ENCODE data around the gene CDY2A.
"Not testable (repeated sequence)": the region's sequence is repeated elsewhere in the genome, so short reads cannot be mapped to it uniquely, and the experiment has no call there.

Gene CDY2A, protein sequence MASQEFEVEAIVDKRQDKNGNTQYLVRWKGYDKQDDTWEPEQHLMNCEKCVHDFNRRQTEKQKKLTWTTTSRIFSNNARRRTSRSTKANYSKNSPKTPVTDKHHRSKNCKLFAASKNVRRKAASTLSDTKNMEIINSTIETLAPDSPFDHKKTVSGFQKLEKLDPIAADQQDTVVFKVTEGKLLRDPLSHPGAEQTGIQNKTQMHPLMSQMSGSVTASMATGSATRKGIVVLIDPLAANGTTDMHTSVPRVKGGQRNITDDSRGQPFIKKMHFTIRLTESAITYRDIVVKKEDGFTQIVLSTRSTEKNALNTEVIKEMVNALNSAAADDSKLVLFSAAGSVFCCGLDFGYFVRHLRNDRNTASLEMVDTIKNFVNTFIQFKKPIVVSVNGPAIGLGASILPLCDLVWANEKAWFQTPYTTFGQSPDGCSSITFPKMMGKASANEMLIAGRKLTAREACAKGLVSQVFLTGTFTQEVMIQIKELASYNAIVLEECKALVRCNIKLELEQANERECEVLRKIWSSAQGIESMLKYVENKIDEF

DNA sequence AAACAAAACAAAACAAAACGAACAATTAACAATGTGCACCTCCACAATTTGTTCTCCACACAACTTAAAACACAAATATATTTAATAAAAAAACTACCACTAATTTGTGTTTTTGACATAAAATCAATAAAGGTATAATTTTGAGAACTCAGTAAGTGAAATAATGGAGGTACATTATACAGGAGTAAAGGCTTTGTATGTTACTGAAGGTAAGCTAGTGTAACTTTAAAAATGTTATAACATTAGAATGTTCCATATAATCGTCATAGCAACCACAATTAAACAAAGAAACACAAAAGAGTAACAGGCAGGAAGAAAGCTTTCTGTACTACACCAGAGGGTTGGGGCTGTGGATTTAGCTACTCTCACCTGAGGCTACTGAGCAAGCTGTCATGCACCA, at the start of gene CDY2A:
CDY2A (plus strand) TSS at position 301 of the 400 bp plus-strand sequence. CDS start 328 bp downstream, outside the sequence.
- FAIRE-seq = not testable (repeated sequence)

GRCh38 chrY:17997586-17997985, 28.0 kb upstream of the CDY2A start:
- FAIRE-seq = not testable (repeated sequence)

GRCh38 chrY:17998266-17998665, 27.3 kb upstream of the CDY2A start:
- FAIRE-seq = not testable (repeated sequence)

DNA sequence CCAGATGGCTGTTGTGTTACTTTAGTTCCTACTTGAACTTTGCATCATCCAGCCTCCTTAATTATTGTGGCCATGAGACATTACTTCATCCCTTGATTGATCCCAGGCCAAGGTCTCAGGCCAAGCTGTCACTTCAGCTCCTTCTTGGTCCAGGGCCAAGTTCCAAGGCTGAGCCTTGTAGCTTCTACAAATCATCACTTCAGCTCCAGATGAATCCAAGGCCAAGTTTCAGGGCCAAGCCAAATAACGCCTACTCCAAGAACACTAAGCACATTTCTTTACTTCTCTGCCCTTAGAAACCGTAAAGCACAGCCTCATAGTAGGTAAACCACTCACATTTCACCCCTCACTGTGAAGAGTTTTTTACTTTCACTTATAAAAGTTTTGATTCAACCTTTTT, 1.7 kb upstream of the CDY2A start:
- not testable (repeated sequence) for FAIRE-seq

GRCh38 chrY:18028845-18029244, 3.3 kb downstream of the CDY2A start:
- FAIRE-seq = not testable (repeated sequence)

DNA sequence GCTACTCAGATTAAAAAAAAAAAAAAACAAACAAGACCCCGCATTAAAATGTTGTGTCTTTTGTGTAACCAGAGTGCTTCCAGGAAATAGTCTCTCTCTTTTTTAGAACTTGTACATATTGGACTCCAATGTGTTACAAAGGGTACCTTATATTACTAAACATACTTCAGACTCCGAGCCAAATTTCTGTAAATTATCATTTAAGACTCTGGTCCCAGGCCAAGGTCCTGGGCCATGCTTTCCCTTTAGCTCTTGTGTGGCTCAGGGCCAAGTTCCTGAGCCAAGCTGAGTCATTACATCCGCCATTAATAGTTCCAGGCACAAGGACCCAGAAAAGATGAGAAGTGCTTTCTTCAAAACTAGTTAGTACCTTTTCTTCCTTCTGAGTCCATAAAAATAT, 4.6 kb downstream of the CDY2A start:
- not testable (repeated sequence) for FAIRE-seq

- not testable (repeated sequence) for FAIRE-seq
Measured at GRCh38 chrY:18034100-18034814, 8.7 kb downstream of the CDY2A start.

- not testable (repeated sequence) for FAIRE-seq
Measured at GRCh38 chrY:18034864-18035263, 9.3 kb downstream of the CDY2A start.

- not testable (repeated sequence) for FAIRE-seq
Measured at GRCh38 chrY:18044990-18045389, 19.4 kb downstream of the CDY2A start.

- not testable (repeated sequence) for FAIRE-seq
Measured at GRCh38 chrY:18048149-18049040, 22.8 kb downstream of the CDY2A start.

- not testable (repeated sequence) for FAIRE-seq
Measured at GRCh38 chrY:18049061-18049460, 23.5 kb downstream of the CDY2A start.

GRCh38 chrY:18056473-18056872, 30.9 kb downstream of the CDY2A start:
- FAIRE-seq = not testable (repeated sequence)

GRCh38 chrY:18073464-18073863, 47.9 kb downstream of the CDY2A start:
- FAIRE-seq = not testable (repeated sequence)
